GM12878 (cell line): ENCODE results near the gene MLPH. TPM values are rescaled to one million over a fixed set of nuclear protein-coding genes. Genes with fewer than 3 reads are reported as not detected.

Source experiments
- CBFB ChIP-seq: IDR thresholded peaks from 2 replicates; pipeline ENCODE4 v1.6.1; 2016; ENCODE audit warnings: antibody characterized with exemption, low read depth
- CEBPZ ChIP-seq: fragments of 150-350 bp; IDR thresholded peaks from 2 replicates; pipeline ENCODE4 v1.6.1; 2016; ENCODE audit warnings: low read depth, low read length
- CHD4 ChIP-seq: fragments of 200-600 bp; sonication (generic); IDR thresholded peaks from 2 replicates; pipeline ENCODE4 v1.6.1; 2016; ENCODE audit warnings: mild to moderate bottlenecking
- ETV6 ChIP-seq, 2 experiments: fragments of 450-650 bp in 1 of 2; IDR thresholded peaks in 1 of 2; conservative IDR thresholded peaks in 1 of 2; 2 replicates each; pipeline ENCODE4 v1.6.1; 2014; ENCODE audit warnings: antibody characterized with exemption in 1 of 2, borderline replicate concordance in 1 of 2, low read depth in 1 of 2, mild to moderate bottlenecking in 1 of 2, moderate library complexity in 1 of 2
- MTA3 ChIP-seq: IDR thresholded peaks from 2 replicates; pipeline ENCODE4 v1.6.1; 2012; ENCODE audit warnings: low read length, inconsistent platforms, borderline replicate concordance
- MYB ChIP-seq: fragments of 150-350 bp; IDR thresholded peaks from 2 replicates; pipeline ENCODE4 v1.6.1; 2014; ENCODE audit warnings: mild to moderate bottlenecking, low read depth, low read length, borderline replicate concordance
- NBN ChIP-seq: fragments of 450-650 bp; IDR thresholded peaks from 2 replicates; pipeline ENCODE4 v1.6.1; 2016
- NFIC ChIP-seq: IDR thresholded peaks from 2 replicates; pipeline ENCODE4 v1.6.1; 2012; ENCODE audit warnings: low read depth, mild to moderate bottlenecking, inconsistent platforms, low read length, moderate library complexity
- PBX3 ChIP-seq: IDR thresholded peaks from 2 replicates; pipeline ENCODE4 v1.6.1; 2011; ENCODE audit warnings: mild to moderate bottlenecking, low read depth, low read length, moderate library complexity; ENCODE audit not compliant: insufficient replicate concordance
- ZBTB33 ChIP-seq: fragments of 450-650 bp; IDR thresholded peaks from 2 replicates; pipeline ENCODE4 v1.6.1; 2017; ENCODE audit warnings: mild to moderate bottlenecking
- polyA plus RNA-seq, 11 experiments: library from polyadenylated mRNA; depleted of rRNA in 4 of 11; unstranded in 6 of 11; stranded (reverse) in 5 of 11; fragments of >200 nt; fragmentation: Nextera tagmentation in 4 of 11; fragmentation: Illumina TruSeq in 1 of 11; extraction: Ambion mirVana in 4 of 11; extraction: Trizol in 1 of 11; gene quantifications; 1 replicate in 1 of 11; 2 replicates in 10 of 11; pipeline versions ENCODE4 v1.2.1 to v1.2.3, GENCODE V29; 2011 to 2016; ENCODE audit warnings: inconsistent platforms in 2 of 11, missing spikeins in 2 of 11, low read depth in 1 of 11
- total RNA-seq, 4 experiments: library from RNA; depleted of rRNA in 3 of 4; stranded (reverse); fragments of >200 nt in 3 of 4; fragmentation: Illumina TruSeq in 1 of 4; extraction: Trizol in 1 of 4; gene quantifications; 2 replicates each; pipeline versions ENCODE4 v1.2.1 to v1.2.3, GENCODE V29; 2013 to 2021

Gene MLPH
- total and polyA plus RNA-seq, 10 of the 15 experiments (the other 5 are each of a cell fraction or from before 2014, with no cell fraction given): 0.16 to 0.85 TPM; not detected in 8

GRCh38 chr2:237483018-237483731 lies 3.9 kb upstream of the MLPH start (continued):
- TF ChIP-seq MTA3 (no peak), CHD4 (no peak), NFIC (no peak), MYB (no peak), ZBTB33 (no peak), ETV6 (conservative IDR thresholded peaks at IDR 0.05 in 1 of 2, IDR thresholded peaks at IDR 0.05 in 1 of 2; ENCODE audit: borderline replicate concordance in 1 of 2, low read depth in 1 of 2) (no peak), CEBPZ (no peak), NBN (no peak), CBFB (no peak), PBX3 (no peak)
